SU-DHL-6 (cell line): ENCODE measurements around the gene FASLG.

Source experiments
- H2AFZ ChIP-seq: fragments of 200-600 bp; sonication (generic); 2 replicates; pipeline ENCODE4 v1.6.1; 2014; ENCODE audit warnings: low read depth, mild to moderate bottlenecking, moderate library complexity, mixed read lengths, antibody characterized with exemption, low read length; ENCODE audit not compliant: severe bottlenecking
- H3F3A ChIP-seq: fragments of 200-600 bp; shearing (Covaris generic); 2 replicates; pipeline ENCODE4 v1.6.0; 2016; ENCODE audit warnings: antibody characterized with exemption, mild to moderate bottlenecking; ENCODE audit not compliant: insufficient read depth
- H3K27ac ChIP-seq: fragments of 200-600 bp; sonication (generic); 2 replicates; pipeline ENCODE4 v1.5.1; 2016; ENCODE audit warnings: low read depth, mild to moderate bottlenecking, low read length, moderate library complexity, mixed read lengths
- H3K27me3 ChIP-seq: fragments of 200-600 bp; sonication (generic), shearing (Covaris generic); 2 replicates; pipeline ENCODE4 v1.6.0; 2014; ENCODE audit warnings: mild to moderate bottlenecking, low read length
- H3K36me3 ChIP-seq: fragments of 200-600 bp; sonication (generic); 2 replicates; pipeline ENCODE4 v1.6.1; 2014; ENCODE audit warnings: mild to moderate bottlenecking, low read length, mixed read lengths
- H3K4me2 ChIP-seq: fragments of 300-600, 200-600 bp; shearing (Covaris generic), sonication (generic); 2 replicates; pipeline ENCODE4 v1.6.0; 2014; ENCODE audit warnings: low read length, low read depth, mild to moderate bottlenecking; ENCODE audit not compliant: poor library complexity, severe bottlenecking
- H3K4me3 ChIP-seq: fragments of 200-600 bp; sonication (generic); 2 replicates; pipeline ENCODE4 v1.5.1; 2014; ENCODE audit warnings: antibody characterized with exemption, low read length, mild to moderate bottlenecking, mixed read lengths; ENCODE audit not compliant: insufficient read depth, poor library complexity, severe bottlenecking
- H3K79me2 ChIP-seq: fragments of 200-600 bp; sonication (generic); 2 replicates; pipeline ENCODE4 v1.6.1; 2014; ENCODE audit warnings: mild to moderate bottlenecking, low read length, moderate library complexity; ENCODE audit not compliant: insufficient read depth
- H3K9ac ChIP-seq: fragments of 200-600 bp; sonication (generic); 2 replicates; pipeline ENCODE4 v1.7.0; 2014; ENCODE audit warnings: mild to moderate bottlenecking, low read length
- H3K9me2 ChIP-seq: fragments of 200-600 bp; sonication (generic); replicated peaks from 2 replicates; pipeline ENCODE4 v1.6.1; 2014; ENCODE audit warnings: low read length; ENCODE audit not compliant: insufficient read depth
- H3K9me3 ChIP-seq: fragments of 200-600 bp; sonication (generic); 2 replicates; pipeline ENCODE4 v1.6.1; 2014; ENCODE audit warnings: low read length, mixed read lengths; ENCODE audit not compliant: insufficient read depth
- H4K20me1 ChIP-seq: fragments of 200-600 bp; sonication (generic); 2 replicates; pipeline ENCODE4 v1.6.1; 2014; ENCODE audit warnings: low read depth, mild to moderate bottlenecking, antibody characterized with exemption, low read length, moderate library complexity, mixed read lengths
- CTCF ChIP-seq: fragments of 200-600 bp; sonication (generic); IDR thresholded peaks from one replicate; pipeline ENCODE4 v1.5.1; 2017; ENCODE audit warnings: antibody characterized with exemption, mild to moderate bottlenecking, low read length, moderate library complexity; ENCODE audit not compliant: insufficient read depth, poor library complexity, severe bottlenecking
- EZH2phosphoT487 ChIP-seq: fragments of 200-600 bp; sonication (generic), shearing (Covaris generic); conservative IDR thresholded peaks from 2 replicates; pipeline ENCODE4 v1.6.1; 2018; ENCODE audit warnings: mild to moderate bottlenecking, antibody characterized with exemption, low read length, moderate library complexity, mixed read lengths

FASLG gene

GRCh38 chr1:172669011-172669410 is 10.1 kb downstream of the FASLG start:
- H3K27me3 ChIP-seq = no peaks in the 10 kb centered on the region; the same call in 1 of the 2 replicates
- H2AFZ ChIP-seq = no peak overlapping the region
- no peak overlapping the region for H3K4me2 ChIP-seq
- no peak overlapping the region for H3K27ac ChIP-seq
- H3K9me2 ChIP-seq = no peaks in the 10 kb centered on the region
- H3K9ac ChIP-seq = no peak overlapping the region
- no peaks in the 10 kb centered on the region for H3K79me2 ChIP-seq
- no peak for TF ChIP-seq EZH2phosphoT487
- no peak for TF ChIP-seq CTCF
- H3K9me3 ChIP-seq = no peaks in the 10 kb centered on the region
- H3K36me3 ChIP-seq = no peaks in the 10 kb centered on the region
- H4K20me1 ChIP-seq = no peaks in the 10 kb centered on the region
- H3F3A ChIP-seq = no peaks in the 10 kb centered on the region
- H3K4me3 ChIP-seq = no peak overlapping the region

- H3K4me3 ChIP-seq = no peak overlapping the region
- no peak overlapping the region for H3K9ac ChIP-seq
- H3K36me3 ChIP-seq = no peaks in the 10 kb centered on the region
- H4K20me1 ChIP-seq = no peaks in the 10 kb centered on the region
- no peaks in the 10 kb centered on the region for H3K9me2 ChIP-seq
- H3K4me2 ChIP-seq = no peak overlapping the region
- H2AFZ ChIP-seq = no peak overlapping the region
- H3K27ac ChIP-seq = no peak overlapping the region
- no peaks in the 10 kb centered on the region for H3K9me3 ChIP-seq
- TF ChIP-seq CTCF (no peak), EZH2phosphoT487 (no peak)
- no peaks in the 10 kb centered on the region; the same call in 1 of the 2 replicates for H3K27me3 ChIP-seq
- H3K79me2 ChIP-seq = no peaks in the 10 kb centered on the region
- H3F3A ChIP-seq = no peaks in the 10 kb centered on the region
These were observed 11.4 kb downstream of the FASLG start for GRCh38 chr1:172670316-172670715.

- Histone ChIP-seq H3K4me2 (no peak overlapping the region), H3K4me3 (no peak overlapping the region), H3K36me3 (no peaks in the 10 kb centered on the region), H4K20me1 (no peaks in the 10 kb centered on the region), H3K9me2 (no peaks in the 10 kb centered on the region), H3K27me3 (no peaks in the 10 kb centered on the region; the same call in 1 of the 2 replicates), H3K79me2 (no peaks in the 10 kb centered on the region), H3K27ac (no peak overlapping the region), H3K9me3 (no peaks in the 10 kb centered on the region), H2AFZ (no peak overlapping the region), H3K9ac (no peak overlapping the region), H3F3A (no peaks in the 10 kb centered on the region)
- no peak for TF ChIP-seq EZH2phosphoT487
- TF ChIP-seq CTCF = no peak
These were observed 11.9 kb downstream of the FASLG start for GRCh38 chr1:172670791-172671190.
